Activated T-helper 1 cell treated with anti-CD3 and anti-CD28 coated beads, Interleukin-12 subunit alpha, Interleukin-12 subunit beta, Interleukin-2, Interleukin-4 antibody, amounts not matched to agents 30 ng/mL and 10 ng/mL and 1 ng/mL, durations not matched to agents 14 hours and 24 hours and 36 hours (primary cell): Measurements from ENCODE around the gene MLLT1. TPM values are rescaled to one million over a fixed set of nuclear protein-coding genes. Genes with fewer than 3 reads are reported as not detected.
A peak's percentile ranks its signal among the peaks of the same experiment; 100 is the strongest.

Source experiments
- DNase-seq: peaks from one replicate; pipeline ENCODE4 v3.0.0; 2021; ENCODE audit warnings: low spot score
- H3K27ac Mint-ChIP-seq: one replicate; pipeline ENCODE4 v1.8.0; 2021; ENCODE audit warnings: mild to moderate bottlenecking, mixed read lengths
- H3K27me3 Mint-ChIP-seq: one replicate; pipeline ENCODE4 v1.8.0; 2022; ENCODE audit warnings: mild to moderate bottlenecking, moderate library complexity, mixed read lengths; ENCODE audit not compliant: insufficient read depth
- H3K36me3 Mint-ChIP-seq: one replicate; pipeline ENCODE4 v1.8.0; 2021; ENCODE audit warnings: low read depth, mixed read lengths
- H3K4me1 Mint-ChIP-seq: one replicate; pipeline ENCODE4 v1.8.0; 2021; ENCODE audit warnings: low read depth, mixed read lengths
- H3K4me3 Mint-ChIP-seq: one replicate; pipeline ENCODE4 v1.8.0; 2021; ENCODE audit warnings: mild to moderate bottlenecking, moderate library complexity, mixed read lengths
- H3K9me3 Mint-ChIP-seq: one replicate; pipeline ENCODE4 v1.8.0; 2021; ENCODE audit warnings: mixed read lengths
- intact Hi-C: fragments of 100-400 bp; cut with micrococcal nuclease; formaldehyde crosslinking; loops from one replicate; pipeline ENCODE4 v1.15.1; 2024
- total RNA-seq: library from RNA; stranded (reverse); gene quantifications from 2 replicates; pipeline ENCODE4 v1.2.3, GENCODE V29; 2022

The MLLT1 gene
- total RNA-seq, 1 donor from 2014 or later = 77.4 TPM

- no peaks in the 10 kb centered on the region for H3K27me3 Mint-ChIP-seq
These were observed 33.4 kb downstream of the MLLT1 start for GRCh38 chr19:6246174-6247006.

GRCh38 chr19:6242677-6243076 is 37.1 kb downstream of the MLLT1 start:
- peak overlapping the region; percentile 55 for H3K27ac Mint-ChIP-seq
- H3K9me3 Mint-ChIP-seq = no peaks in the 10 kb centered on the region
- DNase-seq = no peak
- H3K27me3 Mint-ChIP-seq = no peaks in the 10 kb centered on the region
- peaks cover 9% of the 10 kb centered on the region for H3K36me3 Mint-ChIP-seq
- H3K4me3 Mint-ChIP-seq = no peak overlapping the region
- intact Hi-C loops = no loop called here
- peaks cover 35% of the 10 kb centered on the region for H3K4me1 Mint-ChIP-seq

More at GRCh38 chr19:6246174-6247006, 33.4 kb downstream of the MLLT1 start:
- Mint-ChIP-seq H3K27ac (no peak overlapping the region), H3K4me1 (peaks cover 49% of the 10 kb centered on the region), H3K36me3 (peaks cover 12% of the 10 kb centered on the region), H3K4me3 (no peak overlapping the region), H3K9me3 (no peaks in the 10 kb centered on the region)
- no peak for DNase-seq
- intact Hi-C loops = no loop called here

- intact Hi-C loops = no loop called here
- Mint-ChIP-seq H3K4me3 (no peak overlapping the region), H3K4me1 (peaks cover 35% of the 10 kb centered on the region)
These were observed 37.9 kb downstream of the MLLT1 start for GRCh38 chr19:6241680-6242377.

GRCh38 chr19:6241056-6241455 is 38.7 kb downstream of the MLLT1 start:
- no peaks in the 10 kb centered on the region for H3K9me3 Mint-ChIP-seq
- no peak overlapping the region for H3K27ac Mint-ChIP-seq
- DNase-seq = no peak
- no peak overlapping the region for H3K4me3 Mint-ChIP-seq
- peaks cover 2% of the 10 kb centered on the region for H3K36me3 Mint-ChIP-seq
- intact Hi-C loops = no loop called here
- H3K4me1 Mint-ChIP-seq = peaks cover 27% of the 10 kb centered on the region
- H3K27me3 Mint-ChIP-seq = no peaks in the 10 kb centered on the region

More at GRCh38 chr19:6241680-6242377, 37.9 kb downstream of the MLLT1 start:
- Mint-ChIP-seq H3K27me3 (no peaks in the 10 kb centered on the region), H3K9me3 (no peaks in the 10 kb centered on the region), H3K36me3 (peaks cover 5% of the 10 kb centered on the region), H3K27ac (no peak overlapping the region)
- no peak for DNase-seq

- intact Hi-C loops = no loop called here
- H3K27ac Mint-ChIP-seq = peak overlapping the region; percentile 10
- peaks cover 23% of the 10 kb centered on the region for H3K4me1 Mint-ChIP-seq
- no peak overlapping the region for H3K4me3 Mint-ChIP-seq
- no peak for DNase-seq
- H3K9me3 Mint-ChIP-seq = no peaks in the 10 kb centered on the region
- no peaks in the 10 kb centered on the region for H3K27me3 Mint-ChIP-seq
- peaks cover 2% of the 10 kb centered on the region for H3K36me3 Mint-ChIP-seq
These were observed 39.7 kb downstream of the MLLT1 start for GRCh38 chr19:6239871-6240676.

GRCh38 chr19:6239401-6239844 is 40.4 kb downstream of the MLLT1 start:
- H3K36me3 Mint-ChIP-seq = peaks cover 2% of the 10 kb centered on the region
- no peak for DNase-seq
- H3K4me1 Mint-ChIP-seq = peaks cover 18% of the 10 kb centered on the region
- H3K4me3 Mint-ChIP-seq = no peak overlapping the region
- intact Hi-C loops = no loop called here
- no peaks in the 10 kb centered on the region for H3K9me3 Mint-ChIP-seq
- H3K27ac Mint-ChIP-seq = peak overlapping the region; percentile 10
- no peaks in the 10 kb centered on the region for H3K27me3 Mint-ChIP-seq

- DNase-seq = no peak
- Mint-ChIP-seq H3K9me3 (no peaks in the 10 kb centered on the region), H3K27me3 (no peaks in the 10 kb centered on the region), H3K27ac (no peak overlapping the region), H3K4me3 (no peak overlapping the region), H3K36me3 (no peaks in the 10 kb centered on the region), H3K4me1 (peaks cover 12% of the 10 kb centered on the region)
- intact Hi-C loops = no loop called here
These were observed 41.0 kb downstream of the MLLT1 start for GRCh38 chr19:6238643-6239281.

- intact Hi-C loops = no loop called here
- Mint-ChIP-seq H3K27ac (no peak overlapping the region), H3K4me1 (peaks cover 12% of the 10 kb centered on the region), H3K36me3 (no peaks in the 10 kb centered on the region), H3K9me3 (no peaks in the 10 kb centered on the region), H3K4me3 (no peak overlapping the region), H3K27me3 (no peaks in the 10 kb centered on the region)
- DNase-seq = no peak
These were observed 41.5 kb downstream of the MLLT1 start for GRCh38 chr19:6238256-6238642.

GRCh38 chr19:6236310-6237291 is 43.2 kb downstream of the MLLT1 start:
- H3K4me1 Mint-ChIP-seq = peaks cover 12% of the 10 kb centered on the region
- DNase-seq = no peak
- H3K4me3 Mint-ChIP-seq = no peak overlapping the region
- H3K27ac Mint-ChIP-seq = no peak overlapping the region
- H3K36me3 Mint-ChIP-seq = no peaks in the 10 kb centered on the region
- intact Hi-C loops = no loop called here
- H3K27me3 Mint-ChIP-seq = no peaks in the 10 kb centered on the region
- no peaks in the 10 kb centered on the region for H3K9me3 Mint-ChIP-seq

- intact Hi-C loops = no loop called here
- Mint-ChIP-seq H3K9me3 (no peaks in the 10 kb centered on the region), H3K36me3 (peaks cover 4% of the 10 kb centered on the region), H3K4me3 (no peak overlapping the region), H3K27me3 (no peaks in the 10 kb centered on the region), H3K4me1 (peaks cover 12% of the 10 kb centered on the region), H3K27ac (peak overlapping the region; percentile 57)
- no peak for DNase-seq
These were observed 44.5 kb downstream of the MLLT1 start for GRCh38 chr19:6235031-6235951.

- no peak for DNase-seq
- H3K27ac Mint-ChIP-seq = no peak overlapping the region
- H3K36me3 Mint-ChIP-seq = peaks cover 4% of the 10 kb centered on the region
- H3K4me1 Mint-ChIP-seq = peaks cover 8% of the 10 kb centered on the region
- H3K27me3 Mint-ChIP-seq = no peaks in the 10 kb centered on the region
- H3K9me3 Mint-ChIP-seq = no peaks in the 10 kb centered on the region
- H3K4me3 Mint-ChIP-seq = no peak overlapping the region
- intact Hi-C loops = no loop called here
These were observed 45.2 kb downstream of the MLLT1 start for GRCh38 chr19:6234527-6234926.
